CD14-positive monocyte (primary cell): ENCODE measurements around the gene BNC2. TPM values are rescaled to one million over a fixed set of nuclear protein-coding genes. Genes with fewer than 3 reads are reported as not detected.

Experiments used
- DNase-seq, 3 donors: peaks; one replicate each; pipeline ENCODE4 v3.0.0-alpha.2; 2011 to 2022
- H2AFZ ChIP-seq: 2 replicates; pipeline ENCODE4 v1.6.0; 2012; ENCODE audit warnings: mild to moderate bottlenecking, low read depth, low read length, inconsistent platforms; ENCODE audit not compliant: insufficient read depth, poor library complexity, severe bottlenecking
- H3K27ac ChIP-seq, 2 donors: 1 replicate in 1 of 2; 2 replicates in 1 of 2; pipeline ENCODE4 v1.5.1; 2012 to 2013; ENCODE audit warnings: low read length in 2 of 2, control low read depth in 1 of 2, inconsistent platforms in 1 of 2, low read depth in 1 of 2, mild to moderate bottlenecking in 1 of 2
- H3K27me3 ChIP-seq, 2 donors: one replicate each; pipeline versions ENCODE4 v1.6.0 to v1.6.1; 2011 to 2013; ENCODE audit warnings: low read length in 2 of 2; ENCODE audit not compliant: control insufficient read depth in 2 of 2, insufficient read depth in 2 of 2
- H3K36me3 ChIP-seq, 2 donors: replicated peaks in 1 of 2; 1 replicate in 1 of 2; 2 replicates in 1 of 2; pipeline versions ENCODE4 v1.5.1 to v1.6.1; 2012 to 2013; ENCODE audit warnings: low read length in 2 of 2, control low read depth in 1 of 2, inconsistent platforms in 1 of 2, mild to moderate bottlenecking in 1 of 2; ENCODE audit not compliant: insufficient read depth in 2 of 2, control insufficient read depth in 1 of 2
- H3K4me1 ChIP-seq, 2 donors: 1 replicate in 1 of 2; 2 replicates in 1 of 2; pipeline versions ENCODE4 v1.5.1 to v1.6.1; 2012 to 2013; ENCODE audit warnings: low read length in 2 of 2, control low read depth in 1 of 2, inconsistent platforms in 1 of 2, mild to moderate bottlenecking in 1 of 2, moderate library complexity in 1 of 2; ENCODE audit not compliant: insufficient read depth in 2 of 2, control insufficient read depth in 1 of 2
- H3K4me2 ChIP-seq: replicated peaks from 2 replicates; pipeline ENCODE3; 2012; ENCODE audit warnings: low read length, moderate library complexity, mild to moderate bottlenecking; ENCODE audit not compliant: poor library complexity, severe bottlenecking; ENCODE audit errors: extremely low read depth
- H3K4me3 ChIP-seq, 3 experiments: fragments of 200-600 bp in 1 of 3; sonication (generic) in 1 of 3; replicated peaks in 1 of 3; 1 replicate in 2 of 3; 2 replicates in 1 of 3; pipeline ENCODE4 v1.5.1; 2011 to 2013; ENCODE audit warnings: low read length in 3 of 3, mild to moderate bottlenecking in 3 of 3, control low read depth in 2 of 3, low read depth in 2 of 3, inconsistent platforms in 1 of 3, moderate library complexity in 1 of 3
- H3K79me2 ChIP-seq: 2 replicates; pipeline ENCODE4 v1.6.0; 2012; ENCODE audit warnings: mild to moderate bottlenecking, control low read depth, inconsistent platforms, low read length, moderate library complexity; ENCODE audit not compliant: insufficient read depth
- H3K9ac ChIP-seq: 2 replicates; pipeline ENCODE4 v1.6.0; 2017; ENCODE audit warnings: low read length, mild to moderate bottlenecking; ENCODE audit not compliant: insufficient read depth, poor library complexity, severe bottlenecking
- H3K9me3 ChIP-seq, 2 donors: replicated peaks in 1 of 2; 1 replicate in 1 of 2; 2 replicates in 1 of 2; pipeline versions ENCODE4 v1.5.1 to v1.6.1; 2012 to 2013; ENCODE audit warnings: low read length in 2 of 2, control low read depth in 1 of 2; ENCODE audit not compliant: control insufficient read depth in 1 of 2, insufficient read depth in 1 of 2
- H4K20me1 ChIP-seq: 2 replicates; pipeline ENCODE4 v1.6.0; 2012; ENCODE audit warnings: mild to moderate bottlenecking, low read length, control low read depth, moderate library complexity; ENCODE audit not compliant: insufficient read depth
- H3K27ac Mint-ChIP-seq, 7 donors: one replicate each; pipeline ENCODE4 v1.8.0; 2020; ENCODE audit warnings: mild to moderate bottlenecking in 7 of 7, mixed read lengths in 7 of 7, moderate library complexity in 6 of 7, inconsistent platforms in 2 of 7
- H3K27me3 Mint-ChIP-seq, 3 donors: one replicate each; pipeline ENCODE4 v1.8.0; 2021 to 2022; ENCODE audit warnings: low read depth in 3 of 3, mild to moderate bottlenecking in 3 of 3, mixed read lengths in 3 of 3, moderate library complexity in 3 of 3, inconsistent platforms in 1 of 3
- H3K36me3 Mint-ChIP-seq, 2 donors: one replicate each; pipeline ENCODE4 v1.8.0; 2020; ENCODE audit warnings: mixed read lengths in 2 of 2, inconsistent platforms in 1 of 2, mild to moderate bottlenecking in 1 of 2
- H3K4me1 Mint-ChIP-seq: one replicate; pipeline ENCODE4 v1.8.0; 2020; ENCODE audit warnings: mild to moderate bottlenecking, mixed read lengths
- H3K4me3 Mint-ChIP-seq, 2 donors: one replicate each; pipeline ENCODE4 v1.8.0; 2020; ENCODE audit warnings: mild to moderate bottlenecking in 2 of 2, mixed read lengths in 2 of 2, moderate library complexity in 1 of 2
- H3K9me3 Mint-ChIP-seq, 7 donors: one replicate each; pipeline ENCODE4 v1.8.0; 2020 to 2022; ENCODE audit warnings: mixed read lengths in 7 of 7, mild to moderate bottlenecking in 6 of 7, moderate library complexity in 6 of 7, inconsistent platforms in 2 of 7
- CTCF ChIP-seq: fragments of 200-600 bp; IDR thresholded peaks from one replicate; pipeline ENCODE4 v1.8.0; 2022; ENCODE audit warnings: antibody characterized with exemption, mild to moderate bottlenecking
- WGBS: methylation state at CpG from one replicate; pipeline ENCODE4 v1.1.5; 2013; ENCODE audit warnings: missing lambda C conversion rate; ENCODE audit not compliant: insufficient coverage; 5-methylcytosine and 5-hydroxymethylcytosine counted together
- intact Hi-C, 2 donors: fragments of 100-400 bp; cut with micrococcal nuclease; formaldehyde crosslinking; loops; one replicate each; pipeline versions ENCODE4 v1.15.0 to v1.15.1; 2023
- polyA plus RNA-seq, 3 donors: library from polyadenylated mRNA; depleted of rRNA in 1 of 3; unstranded in 2 of 3; stranded (reverse) in 1 of 3; fragments of 300-500 nt in 2 of 3; fragments of >200 nt in 1 of 3; fragmentation: Illumina TruSeq in 2 of 3; gene quantifications; 1 replicate in 2 of 3; 2 replicates in 1 of 3; pipeline ENCODE4 v1.2.3, GENCODE V29; 2012 to 2021

Gene BNC2
- polyA plus RNA-seq, 3 donors = 0.01 TPM; not detected in 2

DNA sequence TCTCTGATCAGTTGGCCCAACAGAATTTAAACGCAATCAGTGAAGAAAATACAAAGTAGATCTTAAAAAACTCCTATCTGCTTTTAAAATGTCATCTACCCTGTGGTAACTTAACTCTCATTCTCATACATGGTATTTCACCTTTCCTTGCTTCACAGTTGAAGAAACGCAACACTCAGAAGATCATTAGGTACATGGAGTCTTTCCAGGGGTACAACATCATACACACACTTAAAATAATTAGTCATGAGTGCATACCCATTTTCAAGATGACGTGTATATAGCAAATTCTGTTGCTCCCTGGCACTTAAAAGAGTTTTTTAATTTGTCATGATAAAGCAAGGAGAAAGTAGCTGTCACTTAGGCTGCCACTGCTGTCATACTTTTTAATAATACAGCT, 259.9 kb downstream of the BNC2 start:
- Histone ChIP-seq H3K9me3 (no peaks in the 10 kb centered on the region), H3K36me3 (no peaks in the 10 kb centered on the region), H3K4me1 (no peaks in the 10 kb centered on the region), H3K9ac (no peak overlapping the region), H4K20me1 (no peaks in the 10 kb centered on the region), H3K27ac (no peak overlapping the region), H3K79me2 (no peaks in the 10 kb centered on the region), H3K4me2 (no peak overlapping the region), H3K4me3 (no peak overlapping the region), H3K27me3 (no peaks in the 10 kb centered on the region), H2AFZ (no peak overlapping the region)
- WGBS = no CpG with 5 or more reads among the region's 3 CpGs
- Mint-ChIP-seq H3K27me3 (no peaks in the 10 kb centered on the region), H3K27ac (no peak overlapping the region), H3K9me3 (peaks cover 0 to 2% (median 0%) of the 10 kb centered on the region in 7 donors), H3K4me1 (no peaks in the 10 kb centered on the region), H3K4me3 (no peak overlapping the region), H3K36me3 (no peaks in the 10 kb centered on the region)
- TF ChIP-seq CTCF = no peak
- intact Hi-C loops = no loop called here
- DNase-seq = no peak

GRCh38 chr9:16608906-16609305, 261.6 kb downstream of the BNC2 start:
- WGBS = 100% methylated on average over 1 of the region's 2 CpGs
- no peaks in the 10 kb centered on the region for H3K36me3 Mint-ChIP-seq
- Histone ChIP-seq H3K79me2 (no peaks in the 10 kb centered on the region), H3K4me1 (no peaks in the 10 kb centered on the region), H4K20me1 (no peaks in the 10 kb centered on the region), H3K4me3 (no peak overlapping the region), H3K36me3 (no peaks in the 10 kb centered on the region), H2AFZ (no peak overlapping the region), H3K9me3 (no peaks in the 10 kb centered on the region), H3K9ac (no peak overlapping the region), H3K27ac (no peak overlapping the region), H3K4me2 (no peak overlapping the region), H3K27me3 (no peaks in the 10 kb centered on the region)
- TF ChIP-seq CTCF = no peak
- no peak overlapping the region for H3K27ac Mint-ChIP-seq
- no peak for DNase-seq
- peaks cover 0 to 2% (median 0%) of the 10 kb centered on the region in 7 donors for H3K9me3 Mint-ChIP-seq
- H3K4me3 Mint-ChIP-seq = no peak overlapping the region
- H3K4me1 Mint-ChIP-seq = no peaks in the 10 kb centered on the region
- no peaks in the 10 kb centered on the region for H3K27me3 Mint-ChIP-seq
- intact Hi-C loops = no loop called here
